ENCODE results near the gene ACER2.
"Not testable (repeated sequence)": the region's sequence is repeated elsewhere in the genome, so short reads cannot be mapped to it uniquely, and the experiment has no call there.

- not testable (repeated sequence) for TF ChIP-seq CTCF (IDR thresholded peaks at IDR 0.05; ENCODE audit: poor library complexity); EZH2phosphoT487 (IDR thresholded peaks at IDR 0.05; ENCODE audit: low read depth, severe bottlenecking, unreplicated experiment)
These were observed 5.6 kb upstream of the ACER2 start for GRCh38 chr9:19403231-19403630.

All from hepatocyte (in vitro differentiated cells).